GM12878 (cell line): ENCODE measurements around the gene PDCD10. TPM values are rescaled to one million over a fixed set of nuclear protein-coding genes. Genes with fewer than 3 reads are reported as not detected.
A peak's percentile ranks its signal among the peaks of the same experiment; 100 is the strongest.

Experiments
- CHD4 ChIP-seq: fragments of 200-600 bp; sonication (generic); IDR thresholded peaks from 2 replicates; pipeline ENCODE4 v1.6.1; 2016; ENCODE audit warnings: mild to moderate bottlenecking
- HSF1 ChIP-seq: fragments of 150-350 bp; IDR thresholded peaks from 2 replicates; pipeline ENCODE4 v1.6.1; 2014; ENCODE audit warnings: mild to moderate bottlenecking, low read depth, low read length
- IRF3 ChIP-seq: fragments of 450-650 bp; IDR thresholded peaks from 2 replicates; pipeline ENCODE4 v1.6.1; 2014; ENCODE audit warnings: mild to moderate bottlenecking
- MEF2B ChIP-seq: fragments of 450-650 bp; IDR thresholded peaks from 2 replicates; pipeline ENCODE4 v1.6.1; 2018; ENCODE audit warnings: mild to moderate bottlenecking, moderate library complexity; ENCODE audit not compliant: partially characterized antibody, poor library complexity, severe bottlenecking
- NFYB ChIP-seq: IDR thresholded peaks from 2 replicates; pipeline ENCODE4 v1.6.1; 2011; ENCODE audit warnings: low read depth, mild to moderate bottlenecking, low read length, improper control_type of control experiment, moderate library complexity; ENCODE audit not compliant: insufficient read depth
- NKRF ChIP-seq: fragments of 450-650 bp; conservative IDR thresholded peaks from 2 replicates; pipeline ENCODE4 v1.6.1; 2017; ENCODE audit warnings: mild to moderate bottlenecking, moderate library complexity
- PML ChIP-seq: IDR thresholded peaks from 2 replicates; pipeline ENCODE4 v1.6.1; 2012; ENCODE audit warnings: low read length, inconsistent platforms
- PRDM15 ChIP-seq: fragments of 450-650 bp; formaldehyde crosslinking; IDR thresholded peaks from 2 replicates; pipeline ENCODE4 v1.4.0; 2020; ENCODE audit warnings: mild to moderate bottlenecking, moderate library complexity
- RFX5 ChIP-seq: IDR thresholded peaks from 2 replicates; pipeline ENCODE4 v1.6.1; 2011; ENCODE audit warnings: low read depth, low read length, improper control_type of control experiment
- SIN3A ChIP-seq: IDR thresholded peaks from 2 replicates; pipeline ENCODE4 v1.6.1; 2012; ENCODE audit warnings: low read depth, low read length, improper control_type of control experiment
- YY1 ChIP-seq: IDR thresholded peaks from 2 replicates; pipeline ENCODE4 v1.6.1; 2011; ENCODE audit warnings: low read depth, mild to moderate bottlenecking, low read length
- ZBTB40 ChIP-seq: fragments of 450-650 bp; IDR thresholded peaks from 2 replicates; pipeline ENCODE4 v1.6.1; 2016; ENCODE audit warnings: mild to moderate bottlenecking, moderate library complexity, borderline replicate concordance
- ZNF384 ChIP-seq: IDR thresholded peaks from 2 replicates; pipeline ENCODE4 v1.6.1; 2012; ENCODE audit warnings: low read depth, mild to moderate bottlenecking, low read length, improper control_type of control experiment, borderline replicate concordance
- polyA plus RNA-seq, 11 experiments: library from polyadenylated mRNA; depleted of rRNA in 4 of 11; unstranded in 6 of 11; stranded (reverse) in 5 of 11; fragments of >200 nt; fragmentation: Nextera tagmentation in 4 of 11; fragmentation: Illumina TruSeq in 1 of 11; extraction: Ambion mirVana in 4 of 11; extraction: Trizol in 1 of 11; gene quantifications; 1 replicate in 1 of 11; 2 replicates in 10 of 11; pipeline versions ENCODE4 v1.2.1 to v1.2.3, GENCODE V29; 2011 to 2016; ENCODE audit warnings: inconsistent platforms in 2 of 11, missing spikeins in 2 of 11, low read depth in 1 of 11
- total RNA-seq, 4 experiments: library from RNA; depleted of rRNA in 3 of 4; stranded (reverse); fragments of >200 nt in 3 of 4; fragmentation: Illumina TruSeq in 1 of 4; extraction: Trizol in 1 of 4; gene quantifications; 2 replicates each; pipeline versions ENCODE4 v1.2.1 to v1.2.3, GENCODE V29; 2013 to 2021

PDCD10 gene
- total and polyA plus RNA-seq, 10 of the 15 experiments (the other 5 are each of a cell fraction or from before 2014, with no cell fraction given) = 64.1 to 247 (median 125) TPM

GRCh38 chr3:167734498-167735232 lies at the start of gene PDCD10 (continued):
- TF ChIP-seq PRDM15 (no peak), YY1 (peak; percentile 55; the same call in 1 of the 2 replicates), ZNF384 (no peak), RFX5 (peak; percentile 58; the same call in 1 of the 2 replicates), IRF3 (no peak), PML (peak; percentile 91; the same call in 1 of the 2 replicates), SIN3A (peak; percentile 88; the same call in 1 of the 2 replicates), CHD4 (no peak), NKRF (peak; percentile 80), MEF2B (no peak), ZBTB40 (peak; percentile 94), HSF1 (no peak), NFYB (peak; percentile 74; the same call in 1 of the 2 replicates)
